Activated CD4-positive, CD25-positive, alpha-beta regulatory T cell treated with anti-CD3 and anti-CD28 coated beads, Interleukin-2, amount 50 U/mL, for 16 hours (primary cell): ENCODE results near the gene EXOC4.

ENCODE experiments used
- DNase-seq: peaks from one replicate; pipeline ENCODE4 v3.0.0-alpha.2; 2020; ENCODE audit warnings: low read depth, low spot score

The EXOC4 gene

DNA sequence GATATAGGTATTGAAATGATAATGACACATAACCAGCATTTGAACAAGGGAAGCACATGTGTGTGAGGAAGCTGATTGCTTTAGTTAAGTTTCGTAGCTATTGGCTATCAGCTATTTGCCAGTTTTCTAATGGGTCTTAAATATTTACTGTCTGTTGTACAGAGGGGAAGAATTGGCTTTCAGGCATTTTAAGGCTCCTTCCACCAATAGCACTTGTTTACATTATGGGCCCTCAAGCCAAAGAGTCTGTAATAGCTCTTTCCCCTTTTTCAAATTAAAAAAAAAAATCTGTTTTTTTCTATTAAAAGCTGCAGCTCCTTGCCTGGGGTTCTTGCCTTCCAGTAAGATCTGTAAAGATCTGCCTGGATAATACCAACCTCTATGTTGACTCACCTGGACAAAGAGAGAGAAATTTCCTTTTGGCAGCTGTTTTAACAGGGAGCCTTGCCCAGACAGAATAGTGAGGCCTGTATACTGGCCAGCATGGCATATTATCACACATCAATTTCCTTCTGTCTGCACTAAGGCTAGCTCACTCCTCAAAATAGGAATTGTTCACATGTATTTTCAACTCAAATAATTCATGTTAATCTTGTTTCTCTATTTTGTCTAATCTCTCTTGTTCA, 769.5 kb downstream of the EXOC4 start:
- DNase-seq, result no peak

DNA sequence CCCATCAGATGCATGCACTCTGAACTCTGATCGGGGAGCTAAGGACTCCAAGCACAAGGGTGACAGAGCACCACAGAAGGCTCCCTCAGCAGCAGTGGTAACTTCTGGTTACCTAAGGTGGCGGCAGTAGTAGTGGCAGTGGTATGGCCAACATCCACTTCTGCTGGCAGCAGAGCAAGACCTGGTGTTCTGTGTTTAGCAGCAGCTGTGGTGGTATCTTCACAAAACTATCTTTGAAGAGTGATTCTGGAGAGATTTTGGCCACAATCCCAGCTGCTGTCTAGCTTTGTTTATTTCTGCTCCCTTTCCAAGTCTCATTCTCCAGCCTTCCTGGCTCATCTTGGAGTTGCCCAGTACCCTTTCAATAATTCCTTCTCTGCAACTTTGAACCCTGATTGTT, 771.9 kb downstream of the EXOC4 start:
- DNase-seq, result no peak

DNA sequence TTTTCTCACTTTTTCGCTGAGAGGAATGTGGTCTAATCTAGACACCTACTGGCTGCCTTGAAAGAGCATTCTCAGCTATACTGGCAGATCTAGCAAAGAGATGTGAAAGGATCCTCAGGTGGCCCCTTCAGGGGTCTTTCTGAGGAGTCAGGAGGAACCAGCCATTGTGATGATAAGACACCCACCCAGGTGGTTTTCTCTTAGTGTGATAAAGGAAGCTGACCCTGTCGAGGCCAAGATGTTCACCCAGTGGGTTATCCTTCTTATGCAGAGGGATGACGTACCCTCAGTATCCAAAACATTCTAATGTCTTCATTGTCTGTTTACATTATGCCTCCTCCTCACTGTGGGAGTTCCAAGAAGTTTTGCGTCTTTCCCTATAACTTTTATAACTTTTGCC, 776.0 kb downstream of the EXOC4 start:
- no peak for DNase-seq

DNA sequence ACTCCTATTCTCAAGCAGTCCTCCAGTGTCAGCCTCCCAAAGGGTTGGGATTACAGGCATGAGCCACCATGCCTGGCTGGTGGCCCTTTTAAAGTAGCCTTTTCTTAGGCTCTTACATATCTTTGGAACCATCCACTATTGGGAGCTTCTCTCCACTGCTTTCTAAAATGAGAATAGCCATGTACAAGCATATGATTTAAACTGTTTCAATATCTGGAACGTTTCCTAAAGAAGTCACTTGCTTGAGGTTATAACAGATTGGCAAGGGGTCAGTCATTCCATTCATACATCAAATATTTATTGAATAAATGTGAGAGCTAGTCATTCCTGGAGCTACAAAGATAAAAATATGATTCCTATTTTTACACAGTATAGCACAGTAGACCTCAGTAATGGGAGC, 776.9 kb downstream of the EXOC4 start:
- DNase-seq, result no peak

DNA sequence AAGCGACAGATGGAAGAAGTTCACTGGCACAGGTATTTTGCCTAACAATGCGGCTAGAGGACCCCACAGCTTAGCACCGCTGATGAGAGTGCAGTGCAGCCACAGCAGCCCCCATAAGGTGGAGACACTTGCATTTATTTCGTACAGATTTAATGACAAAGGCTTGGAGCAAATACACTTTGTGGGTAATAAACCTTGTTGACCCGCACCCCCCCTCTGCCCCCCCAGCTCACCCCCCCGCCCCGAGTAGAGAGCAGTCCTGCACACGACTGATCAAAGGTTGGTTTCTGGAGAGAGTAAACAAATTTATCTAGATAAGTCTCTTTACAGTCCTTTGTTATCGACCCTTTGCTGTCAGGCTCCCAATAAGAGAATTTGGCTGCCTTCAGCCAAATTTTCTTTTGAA, 777.6 kb downstream of the EXOC4 start:
- DNase-seq, result no peak

DNA sequence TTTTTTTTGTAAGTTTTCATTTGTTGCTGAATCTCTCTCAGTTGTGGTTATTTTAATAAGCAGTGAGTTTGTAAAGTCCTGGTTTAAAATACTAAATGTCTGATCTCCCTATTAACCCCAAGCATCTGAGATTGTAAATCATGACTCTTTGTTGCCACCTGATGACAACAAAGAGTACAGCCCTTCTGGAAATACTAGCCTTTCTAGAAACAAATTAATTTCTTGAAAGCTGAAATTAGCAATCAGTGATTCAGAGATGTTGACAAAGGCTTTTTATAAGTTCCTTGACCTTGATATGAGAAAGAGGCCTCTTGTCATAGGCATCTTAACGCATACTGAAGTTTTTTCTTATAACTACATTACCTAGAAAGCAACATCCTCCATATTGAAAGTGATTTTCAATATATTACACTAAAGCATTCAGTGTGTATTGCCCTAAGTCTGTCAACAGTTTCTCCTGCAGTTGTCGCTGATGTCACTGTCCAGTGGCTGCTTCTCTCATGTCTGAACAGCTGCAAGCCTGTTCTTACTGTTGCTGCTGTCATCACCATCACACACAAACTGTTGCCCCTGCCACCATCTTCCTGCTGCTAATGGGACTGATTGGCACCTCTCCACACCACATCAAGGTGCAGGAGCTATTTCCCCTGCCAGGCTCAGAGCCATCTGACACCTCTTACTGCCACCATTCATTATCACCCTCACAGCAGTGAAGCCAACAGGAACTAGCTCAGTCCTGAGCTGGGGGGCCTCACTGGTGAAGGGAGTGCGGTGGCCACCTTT, 779.1 kb downstream of the EXOC4 start:
- DNase-seq, result no peak

DNA sequence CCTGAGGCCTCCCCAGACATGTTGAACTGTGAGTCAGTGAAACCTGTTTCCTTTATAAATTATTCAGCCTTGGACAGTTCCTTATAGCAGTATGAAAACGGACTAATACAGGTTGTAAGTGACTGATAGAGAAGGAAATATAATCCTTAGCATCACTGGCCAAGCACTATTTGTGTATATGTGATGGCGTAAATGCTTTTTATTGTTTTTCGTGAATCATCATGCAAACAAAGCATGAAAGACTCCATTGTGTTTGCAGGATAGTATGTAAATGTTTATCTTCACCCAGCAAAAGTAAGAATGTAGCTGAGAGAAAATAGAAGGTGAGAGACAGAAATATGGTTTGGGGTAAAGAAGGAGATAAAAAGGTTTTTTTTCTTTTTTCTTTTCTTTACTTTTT, 781.8 kb downstream of the EXOC4 start:
- DNase-seq, result no peak

DNA sequence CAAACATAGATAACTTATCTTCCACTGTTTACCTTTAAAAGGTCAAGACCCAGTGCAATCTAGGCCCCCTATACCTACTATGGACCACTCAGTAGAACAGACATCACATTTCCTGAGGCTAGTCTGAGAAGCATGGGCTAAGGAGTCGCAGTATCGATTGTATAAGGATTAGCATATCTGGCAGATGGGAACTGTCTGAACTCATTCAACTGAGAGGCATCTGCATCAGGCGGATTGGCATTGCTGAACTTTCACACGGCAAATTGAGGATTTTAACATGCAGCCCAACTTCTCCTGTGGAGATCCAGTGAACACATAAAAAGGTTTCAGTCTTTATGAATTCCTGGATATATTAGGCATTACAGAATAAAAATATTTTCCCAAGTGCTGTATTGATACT, 785.1 kb downstream of the EXOC4 start:
- no peak for DNase-seq

DNA sequence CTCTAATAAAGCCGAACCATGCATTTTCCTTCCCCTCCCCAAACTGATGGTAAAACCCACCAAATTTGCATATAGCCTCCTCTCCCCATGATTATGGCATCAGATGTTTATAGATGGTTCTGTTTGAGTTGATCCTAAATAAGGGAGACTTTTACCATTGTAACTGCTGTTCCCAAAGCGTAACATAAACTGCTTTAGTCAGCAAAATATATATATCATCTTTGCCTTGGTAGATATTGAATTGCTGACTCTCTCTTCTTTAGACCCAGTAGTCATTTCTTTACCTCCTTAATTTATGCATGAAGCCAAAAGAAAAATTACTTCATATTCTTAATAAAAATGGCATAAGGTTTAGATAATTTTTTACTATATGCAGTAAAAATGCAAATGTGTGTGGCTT, 788.1 kb downstream of the EXOC4 start:
- DNase-seq, result no peak

DNA sequence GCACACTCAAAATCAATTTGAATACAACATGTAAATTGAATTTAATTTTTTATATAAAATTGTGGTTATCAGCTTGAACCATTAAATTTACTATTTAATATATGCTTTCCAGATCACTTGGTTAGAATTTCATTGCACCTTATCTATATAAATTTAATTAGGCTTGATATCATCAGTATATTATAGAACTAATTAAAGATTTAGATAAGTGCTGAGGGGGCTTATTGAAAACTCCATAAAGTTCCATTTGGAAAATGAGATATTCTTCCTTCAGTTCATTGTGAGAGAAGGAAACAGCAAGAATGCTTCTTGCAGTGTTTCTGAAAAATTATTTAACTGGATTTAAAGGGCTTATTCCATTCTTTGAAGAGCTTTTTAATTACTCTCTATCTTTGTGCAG, 788.6 kb downstream of the EXOC4 start:
- DNase-seq, result no peak

DNA sequence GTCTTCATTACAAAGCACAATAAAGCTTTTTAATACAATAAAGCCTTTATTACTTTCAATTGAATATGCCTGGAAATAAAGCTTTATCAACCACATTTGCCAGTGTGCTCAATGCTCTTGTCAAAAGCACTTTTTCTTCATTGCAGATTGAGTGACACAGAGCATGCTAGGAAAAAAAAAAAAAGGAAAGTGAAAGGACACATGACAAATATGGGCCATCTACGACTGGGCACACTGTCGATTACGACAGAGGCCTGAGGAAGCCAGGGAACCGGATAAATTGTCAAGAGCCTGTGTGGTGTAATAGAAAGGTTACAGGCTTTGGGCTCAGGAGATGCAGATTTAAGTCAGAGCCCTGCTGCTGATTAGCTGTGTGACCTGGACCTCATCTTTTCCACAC, 789.4 kb downstream of the EXOC4 start:
- no peak for DNase-seq

DNA sequence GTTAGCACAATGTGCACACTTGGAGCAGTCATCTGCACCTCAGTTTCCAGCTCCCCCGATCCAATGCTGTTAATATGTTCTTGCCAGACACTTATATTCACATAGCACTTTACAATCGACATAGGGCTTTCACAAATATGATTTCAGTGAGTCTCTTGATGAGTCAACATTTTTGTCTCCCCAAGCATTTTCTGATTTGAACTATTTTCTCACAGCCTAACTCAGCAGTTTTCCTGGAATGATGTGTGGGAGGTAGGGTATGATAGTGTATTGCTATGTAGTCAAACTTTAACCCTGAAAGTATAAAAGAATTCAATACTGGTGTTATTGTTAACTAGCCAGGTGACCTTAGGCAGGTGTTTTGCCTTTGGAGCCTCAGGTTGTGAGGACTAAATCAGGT, 791.8 kb downstream of the EXOC4 start:
- DNase-seq, result no peak

DNA sequence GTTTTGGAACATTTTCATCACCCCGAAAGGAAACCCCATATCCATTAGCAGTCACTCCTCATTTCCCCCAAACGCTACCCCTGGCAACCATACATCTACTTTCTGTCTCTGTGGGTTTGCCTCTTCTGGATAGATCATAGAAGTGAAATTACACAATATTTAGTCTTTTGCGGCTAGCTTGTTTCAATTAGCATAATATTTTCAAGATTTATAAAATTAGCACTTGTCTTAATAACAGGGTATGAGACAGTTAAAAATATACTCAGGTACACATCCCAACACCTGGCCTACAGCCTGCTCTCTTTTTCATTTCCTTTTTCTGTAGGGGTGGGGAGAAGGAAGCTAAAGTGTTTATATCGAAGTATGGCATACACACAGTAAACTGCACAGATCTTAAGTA, 792.8 kb downstream of the EXOC4 start:
- DNase-seq, result no peak

DNA sequence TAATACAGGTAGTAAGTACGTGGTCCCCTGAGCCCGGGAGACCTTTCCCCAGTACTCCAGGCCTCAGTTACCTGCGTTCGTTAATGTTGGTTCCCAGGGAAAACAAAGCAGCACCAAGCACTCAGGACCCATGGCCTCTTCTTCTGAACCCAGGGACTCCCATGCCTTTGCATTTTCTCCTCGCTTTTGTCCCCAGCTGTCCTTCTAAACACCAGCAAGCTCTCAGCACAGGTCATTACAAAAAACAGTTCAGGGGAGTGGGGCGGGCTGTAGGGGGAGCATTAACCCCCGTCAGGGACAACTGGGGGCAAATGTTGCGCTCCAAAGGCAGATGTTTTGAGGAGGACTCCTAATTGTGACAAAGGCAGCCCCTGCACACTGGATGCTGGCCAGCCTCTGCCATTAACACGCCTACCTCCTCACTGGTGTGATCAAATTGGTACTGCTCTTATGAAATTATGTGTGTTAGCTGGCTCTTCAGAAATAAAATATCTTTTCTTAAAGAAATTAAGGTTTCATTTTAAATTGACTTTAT, 793.8 kb downstream of the EXOC4 start:
- DNase-seq, result no peak

DNA sequence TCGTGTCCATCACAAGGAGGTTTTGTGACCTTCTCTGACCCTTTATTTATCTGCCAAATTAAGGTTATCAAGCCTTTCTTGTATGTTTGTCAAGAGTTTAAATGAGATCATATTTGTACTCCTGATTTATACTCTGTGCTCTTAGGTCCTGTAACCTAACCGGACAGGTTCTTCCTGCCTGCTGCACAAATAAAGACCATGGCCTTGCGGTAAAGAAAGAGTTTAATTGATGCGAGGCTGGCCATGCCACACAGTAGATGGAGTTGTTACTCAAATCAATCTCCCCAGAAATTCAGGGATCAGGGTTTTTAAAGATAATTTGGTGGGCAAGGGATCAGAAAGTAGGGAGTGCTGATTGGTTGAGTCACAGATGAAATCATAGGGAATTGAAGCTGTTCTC, 794.8 kb downstream of the EXOC4 start:
- DNase-seq, result no peak

DNA sequence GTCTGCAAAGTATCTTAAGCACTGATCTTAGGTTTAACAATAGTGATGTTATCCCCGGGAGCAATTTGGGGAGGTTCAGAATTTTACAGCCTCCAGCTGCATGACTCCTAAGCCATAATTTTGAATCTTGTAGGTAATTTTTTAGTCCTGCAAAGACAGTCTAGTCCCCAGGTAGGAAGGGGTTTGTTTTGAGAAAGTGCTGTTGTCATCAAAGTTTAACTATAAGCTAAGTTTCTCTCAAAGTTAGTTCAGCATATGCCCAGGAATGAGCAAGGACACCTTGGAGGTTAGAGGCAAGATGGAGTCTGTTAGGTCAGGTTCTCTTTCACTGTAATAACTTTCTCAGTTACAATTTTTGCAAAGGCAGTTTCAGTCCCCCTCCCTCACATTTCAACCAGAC, 795.3 kb downstream of the EXOC4 start:
- no peak for DNase-seq

DNA sequence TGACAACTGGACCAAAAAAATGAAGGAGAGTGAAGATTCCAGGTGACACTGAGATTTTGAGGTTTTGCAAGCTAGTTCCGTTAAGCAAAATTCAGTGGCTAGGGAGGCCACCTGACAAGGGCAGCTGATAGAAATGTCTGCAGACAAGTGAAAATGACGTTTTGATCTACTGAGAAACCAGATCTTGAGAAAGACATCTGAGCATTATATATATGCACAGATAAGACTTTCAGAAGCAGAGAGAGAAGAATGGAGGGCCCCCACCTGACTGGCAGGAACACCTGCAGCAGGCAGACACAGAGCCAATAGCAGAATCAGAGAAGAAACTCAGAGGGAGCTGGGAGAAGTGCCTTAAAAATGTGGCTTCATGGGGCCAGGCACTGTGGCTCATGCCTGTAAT, 798.1 kb downstream of the EXOC4 start:
- no peak for DNase-seq

DNA sequence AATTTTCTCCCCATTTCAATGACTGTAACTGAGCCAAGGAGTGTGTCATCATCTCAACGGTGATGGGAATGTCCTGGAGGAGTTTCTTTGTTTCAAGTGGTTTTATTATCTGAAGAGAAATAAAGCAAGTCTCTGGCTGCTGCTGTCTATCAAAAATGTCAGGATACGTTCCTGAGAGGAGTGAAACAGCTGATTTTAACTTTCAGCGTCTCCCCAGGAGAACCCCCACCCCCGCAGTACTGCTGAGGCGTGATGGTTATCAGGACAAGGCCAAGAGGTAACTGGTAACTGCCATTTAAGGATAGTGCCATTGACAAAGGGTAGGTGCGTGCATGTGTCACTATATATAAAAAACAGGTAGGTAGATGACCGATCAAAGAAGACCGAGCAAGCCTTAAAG, 803.9 kb downstream of the EXOC4 start:
- no peak for DNase-seq

DNA sequence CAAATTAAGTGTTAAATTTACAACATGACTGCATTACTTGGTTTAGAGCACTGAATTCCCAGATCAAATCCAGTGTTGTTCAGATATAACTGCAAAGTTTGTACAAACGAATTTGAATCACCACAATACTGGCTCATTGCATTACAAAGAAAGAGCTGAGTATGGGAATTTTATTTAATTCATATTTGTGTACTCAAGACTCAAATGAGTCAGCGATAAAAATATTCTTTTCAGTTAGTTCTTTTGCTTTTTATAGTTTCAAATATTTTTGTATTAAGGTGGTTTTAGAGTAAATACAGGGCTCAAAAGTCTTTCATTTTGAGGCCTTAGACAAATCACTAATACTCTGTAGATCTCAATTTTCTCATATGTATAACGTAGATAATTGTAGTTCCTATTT, 805.6 kb downstream of the EXOC4 start:
- DNase-seq, result no peak

DNA sequence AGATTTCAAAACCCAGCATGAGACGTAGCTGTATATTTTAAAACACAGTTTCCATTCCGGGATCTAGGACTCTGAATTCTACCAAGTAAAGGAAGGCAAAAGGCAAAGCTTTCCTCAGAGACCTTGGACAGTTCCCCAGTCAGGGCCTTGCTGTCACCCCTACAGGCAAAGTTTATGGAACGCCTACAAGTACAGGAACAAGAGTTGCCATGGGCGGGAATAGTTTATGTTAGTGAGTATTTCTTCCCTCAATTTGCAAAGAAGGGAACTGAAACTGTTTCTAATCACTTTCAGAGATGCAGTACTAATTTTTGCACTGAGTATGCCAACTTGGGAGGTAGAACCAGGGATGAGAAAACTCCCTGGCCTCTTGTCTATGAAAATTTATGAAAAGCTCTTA, 806.1 kb downstream of the EXOC4 start:
- DNase-seq, result no peak

DNA sequence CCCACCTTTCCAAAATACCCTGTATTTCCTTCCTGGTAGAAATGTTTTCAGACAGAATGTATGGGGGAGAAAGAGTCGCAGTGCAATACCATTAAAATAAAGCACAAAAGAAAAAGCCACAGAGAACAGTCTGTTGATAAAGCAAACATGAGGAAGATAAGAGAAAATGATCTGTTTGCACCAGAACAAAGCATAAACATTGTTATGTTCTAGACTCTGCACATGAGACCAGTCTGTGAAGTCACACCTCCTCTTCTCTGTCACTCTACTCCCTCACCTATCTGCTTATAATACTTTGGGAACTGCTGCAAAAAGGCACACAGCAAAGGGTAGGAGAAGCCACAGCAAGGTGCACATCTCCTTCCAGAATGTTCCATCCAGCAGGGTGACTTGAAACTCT, 807.0 kb downstream of the EXOC4 start:
- DNase-seq, result no peak

DNA sequence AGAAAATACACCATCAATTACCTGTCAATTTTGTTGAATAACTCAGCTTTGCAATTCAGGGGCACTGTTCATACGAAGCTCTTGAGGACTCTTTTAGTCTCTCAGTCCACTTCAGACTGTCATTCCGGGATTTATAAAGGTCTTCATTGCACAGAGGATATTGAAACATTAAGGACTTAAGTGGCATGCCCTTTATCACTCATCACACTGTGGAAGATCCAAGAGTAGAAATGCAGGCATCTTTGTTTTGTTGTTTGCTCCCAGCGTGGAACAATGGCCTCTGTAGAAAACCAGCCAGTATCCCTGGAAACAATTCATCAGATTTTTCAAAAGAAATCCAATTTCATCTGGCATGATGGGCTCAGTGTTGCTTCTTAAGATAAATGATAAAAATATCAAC, 808.0 kb downstream of the EXOC4 start:
- no peak for DNase-seq

DNA sequence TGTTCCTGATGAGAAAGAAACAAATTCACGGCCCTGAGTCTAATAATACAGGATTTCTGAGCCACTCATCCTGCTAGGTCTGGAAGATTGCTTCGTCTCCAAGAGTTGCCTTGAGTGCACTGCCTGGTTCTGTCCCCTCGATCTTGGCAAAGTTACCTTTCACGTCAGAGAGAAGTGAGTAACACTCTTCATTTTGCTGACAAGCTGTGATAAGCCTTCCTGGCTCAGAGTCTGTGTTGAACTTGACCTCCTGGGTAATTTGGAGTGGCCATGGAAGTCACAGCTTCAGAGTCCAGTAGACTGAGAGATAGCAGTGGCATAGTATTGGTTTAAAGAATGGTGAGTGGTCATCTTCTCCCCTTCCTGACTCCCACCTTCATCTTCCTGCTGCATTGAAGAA, 809.6 kb downstream of the EXOC4 start:
- no peak for DNase-seq
